Bronchial epithelial cell (primary cell): Measurements from ENCODE around the gene LCT. TPM values are rescaled to one million over a fixed set of nuclear protein-coding genes. Genes with fewer than 3 reads are reported as not detected.
"Not testable (repeated sequence)": the region's sequence is repeated elsewhere in the genome, so short reads cannot be mapped to it uniquely, and the experiment has no call there.

Source experiments
- DNase-seq: peaks from one replicate; pipeline ENCODE4 v3.0.0-alpha.2; 2010; ENCODE audit warnings: low read depth
- FAIRE-seq: peaks from 2 replicates; lab custom pipeline; 2011; peaks lifted over from hg19 to GRCh38; lab: Jason Lieb, UNC
- H3K27me3 ChIP-seq: 2 replicates; pipeline ENCODE4 v1.5.1; 2011; ENCODE audit warnings: low read length; ENCODE audit not compliant: control insufficient read depth, insufficient read depth
- H3K36me3 ChIP-seq: 2 replicates; pipeline ENCODE4 v1.5.1; 2011; ENCODE audit warnings: low read length; ENCODE audit not compliant: control insufficient read depth, insufficient read depth
- H3K4me3 ChIP-seq: 2 replicates; pipeline ENCODE4 v1.5.1; 2011; ENCODE audit warnings: mild to moderate bottlenecking, low read depth, low read length, control low read depth
- CTCF ChIP-seq: IDR thresholded peaks from 2 replicates; pipeline ENCODE4 v1.5.1; 2011; ENCODE audit warnings: mild to moderate bottlenecking, moderate library complexity, low read length, control low read depth, inconsistent platforms; ENCODE audit not compliant: insufficient read depth, severe bottlenecking
- total RNA-seq: library from RNA; depleted of rRNA; stranded (reverse); fragments of >200 nt; gene quantifications from 2 replicates; pipeline ENCODE4 v1.2.1, GENCODE V29; 2014

The LCT gene
- under 0.01 TPM in 1 of 2 replicates, not detected in the other for total RNA-seq

- DNase-seq (no peak), FAIRE-seq (no peak)
- no peak within 1 kb of the TSS for H3K4me3 ChIP-seq
- no peak for TF ChIP-seq CTCF
- no peaks in the 10 kb centered on the region for H3K27me3 ChIP-seq
- H3K36me3 ChIP-seq = peaks cover 1% of the 10 kb centered on the region
Observed at GRCh38 chr2:135836596-135837270, at the start of gene LCT. TSS of gene LCT (minus strand) at chr2:135837184. CDS start at chr2:135837169, 15 bp downstream.

- H3K36me3 ChIP-seq = no peaks in the 10 kb centered on the region
- FAIRE-seq = no peak
- no peak overlapping the region for H3K4me3 ChIP-seq
- TF ChIP-seq CTCF = no peak
- no peak for DNase-seq
- H3K27me3 ChIP-seq = no peaks in the 10 kb centered on the region
Observed at GRCh38 chr2:135885709-135886108, 48.7 kb upstream of the LCT start.

GRCh38 chr2:135882415-135882814 is 45.4 kb upstream of the LCT start:
- no peak for FAIRE-seq
- no peaks in the 10 kb centered on the region for H3K27me3 ChIP-seq
- DNase-seq = no peak
- H3K4me3 ChIP-seq = no peak overlapping the region
- TF ChIP-seq CTCF = no peak
- no peaks in the 10 kb centered on the region for H3K36me3 ChIP-seq

- peak overlapping the region; percentile 69 for H3K4me3 ChIP-seq
- not testable (repeated sequence) for H3K27me3 ChIP-seq, H3K36me3 ChIP-seq, DNase-seq, FAIRE-seq
Observed at GRCh38 chr2:135876770-135877169, 39.8 kb upstream of the LCT start.

- no peak for TF ChIP-seq CTCF
Observed at GRCh38 chr2:135876066-135876711, 39.2 kb upstream of the LCT start, which contains the start of gene MCM6. TSS of gene MCM6 (minus strand) at chr2:135876443. CDS start at chr2:135876365, 78 bp downstream.

GRCh38 chr2:135875491-135876065 is 38.6 kb upstream of the LCT start:
- FAIRE-seq (no peak), DNase-seq (peak; percentile 22)
- peak overlapping the region; percentile 69 for H3K4me3 ChIP-seq
- no peak for TF ChIP-seq CTCF
- no peaks in the 10 kb centered on the region for H3K27me3 ChIP-seq
- no peaks in the 10 kb centered on the region for H3K36me3 ChIP-seq

More at GRCh38 chr2:135876066-135876711, 39.2 kb upstream of the LCT start, which contains the start of gene MCM6:
- Histone ChIP-seq H3K4me3 (peak within 1 kb of the TSS; percentile 69), H3K27me3 (no peaks in the 10 kb centered on the region), H3K36me3 (no peaks in the 10 kb centered on the region)
- DNase-seq (peak; percentile 96), FAIRE-seq (no peak)
